Testis (tissue), 5 donors: ENCODE results near the gene WFS1. TPM values are rescaled to one million over a fixed set of nuclear protein-coding genes. Genes with fewer than 3 reads are reported as not detected.

Experiments used
- DNase-seq: peaks from one replicate; pipeline ENCODE4 v3.0.0-alpha.2; 2019
- H3K27ac ChIP-seq, 2 donors: fragments of 200-600 bp; sonication (generic); one replicate each; pipeline ENCODE4 v1.5.1; 2019
- H3K27me3 ChIP-seq: fragments of 200-600 bp; sonication (generic); one replicate; pipeline ENCODE4 v1.5.1; 2019
- H3K36me3 ChIP-seq: fragments of 200-600 bp; sonication (generic); one replicate; pipeline ENCODE4 v1.5.1; 2017; ENCODE audit warnings: low read depth; ENCODE audit errors: missing control alignments
- H3K4me1 ChIP-seq: fragments of 200-600 bp; sonication (generic); one replicate; pipeline ENCODE4 v1.5.1; 2019
- H3K4me3 ChIP-seq, 2 donors: fragments of 200-600 bp; sonication (generic); one replicate each; pipeline ENCODE4 v1.5.1; 2017 to 2019
- H3K9me3 ChIP-seq: fragments of 200-600 bp; sonication (generic); one replicate; pipeline ENCODE4 v1.5.1; 2017
- CTCF ChIP-seq, 3 experiments: fragments of 450-650 bp in 2 of 3; fragments of 200-600 bp in 1 of 3; sonication (generic) in 1 of 3; IDR thresholded peaks; one replicate each; pipeline ENCODE4 v1.5.1; 2016 to 2019; ENCODE audit warnings: antibody characterized with exemption in 3 of 3, mild to moderate bottlenecking in 2 of 3, moderate library complexity in 1 of 3
- POLR2A ChIP-seq: fragments of 450-650 bp; IDR thresholded peaks from one replicate; pipeline ENCODE4 v1.6.1; 2017; ENCODE audit warnings: antibody characterized with exemption, mild to moderate bottlenecking, moderate library complexity
- WGBS, 2 donors: methylation state at CpG; one replicate each; pipeline ENCODE4 v1.1.5; 2018; 5-methylcytosine and 5-hydroxymethylcytosine counted together
- intact Hi-C: fragments of 100-400 bp; cut with DNase I; formaldehyde crosslinking; loops from one replicate; pipeline ENCODE4 v1.15.1; 2023; ENCODE audit warnings: low total_unique reads
- long read RNA-seq, 2 donors: transcript quantifications; one replicate each; lab custom pipeline, GENCODE V29; 2026
- polyA plus RNA-seq: library from polyadenylated mRNA; stranded (reverse); fragments of 350-450 nt; fragmentation: Illumina TruSeq; extraction: RNeasy Lipid Tissue Mini Kit (QIAGEN cat#74804); gene quantifications from one replicate; pipeline ENCODE4 v1.2.3, GENCODE V29; 2014; ENCODE audit warnings: low read depth, low replicate concordance; ENCODE audit not compliant: insufficient read depth
- total RNA-seq, 2 donors: library from RNA; depleted of rRNA; stranded (reverse); fragments of >200 nt; gene quantifications; one replicate each; pipeline ENCODE4 v1.2.3, GENCODE V29; 2016

Gene WFS1
- total RNA-seq = 100 to 1,000 TPM; 124 to 202 TPM
- polyA plus RNA-seq = 80.4 TPM
- long read RNA-seq, donor 1, transcript WFS1-201 (8 exons, 3,640 nt) = major isoform, 12 of 50 reads
- long read RNA-seq, donor 1, transcript WFS1-202 (8 exons, 3,255 nt) = minor isoform, 5 of 50 reads
- long read RNA-seq, donor 1, partial matches to known transcripts = 29 of 50 reads
- long read RNA-seq, donor 1, other reads (novel, unspliced or antisense) = 0 of 50 reads
- long read RNA-seq, donor 2, partial matches to known transcripts = 0 of 7 reads
- long read RNA-seq, donor 2, other reads (novel, unspliced or antisense) = 0 of 7 reads

GRCh38 chr4:6269616-6270511, at the start of gene WFS1:
Gene WFS1 (plus strand): TSS chr4:6269850. CDS start chr4:6277456, 7,606 bp downstream.
- intact Hi-C loops = loop anchor here (5.0 kb wide), 1 partner anchor 57 kb away; no protein-coding TSS in a partner anchor
- Histone ChIP-seq H3K27me3 (no peaks in the 10 kb centered on the region), H3K27ac (peak within 1 kb of the TSS; percentile 76 to 80), H3K4me3 (peak within 1 kb of the TSS; percentile 63 to 95), H3K36me3 (no peaks in the 10 kb centered on the region), H3K4me1 (peaks cover 46% of the 10 kb centered on the region), H3K9me3 (no peaks in the 10 kb centered on the region)
- TF ChIP-seq POLR2A = no peak
- TF ChIP-seq CTCF (IDR thresholded peaks at IDR 0.05) = no peak
- peak; percentile 99 for DNase-seq
- 1% methylated on average over 74 of the region's 104 CpGs; no CpG with 5 or more reads in 1 of the 2 donors for WGBS, 2 donors

- Histone ChIP-seq H3K9me3 (no peaks in the 10 kb centered on the region), H3K36me3 (no peaks in the 10 kb centered on the region), H3K27me3 (no peaks in the 10 kb centered on the region), H3K4me3 (peak overlapping the region; percentile 29 to 48), H3K27ac (no peak overlapping the region), H3K4me1 (no peaks in the 10 kb centered on the region)
- 12 to 15% methylated on average over 16 of the region's 16 CpGs for WGBS, 2 donors
- intact Hi-C loops = no loop called here
- no peak for TF ChIP-seq CTCF (IDR thresholded peaks at IDR 0.05)
- no peak for TF ChIP-seq POLR2A
- DNase-seq = no peak
These were observed 48.3 kb upstream of the WFS1 start for GRCh38 chr4:6221301-6221850.

GRCh38 chr4:6221851-6222760, 47.5 kb upstream of the WFS1 start:
- intact Hi-C loops = no loop called here

More at GRCh38 chr4:6221851-6222760, 47.5 kb upstream of the WFS1 start:
- Histone ChIP-seq H3K36me3 (no peaks in the 10 kb centered on the region), H3K4me1 (no peaks in the 10 kb centered on the region), H3K27ac (no peak overlapping the region), H3K9me3 (no peaks in the 10 kb centered on the region), H3K4me3 (peak overlapping the region; percentile 29 to 48), H3K27me3 (no peaks in the 10 kb centered on the region)
- TF ChIP-seq CTCF (IDR thresholded peaks at IDR 0.05) (no peak), POLR2A (no peak)
- WGBS, 2 donors = 6 to 7% methylated on average over 14 to 74 of the region's 84 CpGs
- DNase-seq = peak; percentile 80
